OCI-LY1 (cell line): ENCODE measurements around the gene TMEM175.
A peak's percentile ranks its signal among the peaks of the same experiment; 100 is the strongest.

Experiments used
- H2AFZ ChIP-seq: fragments of 200-600 bp; sonication (generic), shearing (Covaris generic); 2 replicates; pipeline ENCODE4 v1.6.0; 2014; ENCODE audit warnings: antibody characterized with exemption, mild to moderate bottlenecking, low read length
- H3F3A ChIP-seq: fragments of 200-600 bp; sonication (generic), shearing (Covaris generic); 2 replicates; pipeline ENCODE4 v1.6.0; 2014; ENCODE audit warnings: mild to moderate bottlenecking, antibody characterized with exemption, low read length, moderate library complexity; ENCODE audit not compliant: insufficient read depth
- H3K27ac ChIP-seq: fragments of 200-600 bp; sonication (generic); 2 replicates; pipeline ENCODE4 v1.5.1; 2014; ENCODE audit warnings: low read length, mixed run types, mild to moderate bottlenecking, low read depth; ENCODE audit not compliant: poor library complexity, severe bottlenecking
- H3K27me3 ChIP-seq: fragments of 200-600 bp; sonication (generic); 2 replicates; pipeline ENCODE4 v1.6.0; 2014; ENCODE audit warnings: antibody characterized with exemption, mild to moderate bottlenecking, low read length, moderate library complexity; ENCODE audit not compliant: insufficient read depth
- H3K36me3 ChIP-seq: fragments of 200-600 bp; sonication (generic); 2 replicates; pipeline ENCODE4 v1.6.1; 2014; ENCODE audit warnings: mild to moderate bottlenecking, antibody characterized with exemption, low read length, moderate library complexity, mixed read lengths; ENCODE audit not compliant: insufficient read depth
- H3K4me1 ChIP-seq: fragments of 200-600 bp; sonication (generic); 2 replicates; pipeline ENCODE4 v1.5.1; 2014; ENCODE audit warnings: mild to moderate bottlenecking, low read length, moderate library complexity; ENCODE audit not compliant: insufficient read depth, severe bottlenecking
- H3K4me2 ChIP-seq: fragments of 200-600 bp; sonication (generic), shearing (Covaris generic); 2 replicates; pipeline ENCODE4 v1.6.1; 2014; ENCODE audit warnings: low read length
- H3K4me3 ChIP-seq: fragments of 200-600 bp; sonication (generic); 2 replicates; pipeline ENCODE4 v1.5.1; 2014; ENCODE audit warnings: low read length, low read depth, mild to moderate bottlenecking, mixed read lengths; ENCODE audit not compliant: poor library complexity, severe bottlenecking
- H3K79me2 ChIP-seq: fragments of 200-600 bp; shearing (Covaris generic); 2 replicates; pipeline ENCODE4 v1.6.1; 2016; ENCODE audit warnings: mixed run types, low read length, mixed read lengths; ENCODE audit not compliant: insufficient read depth
- H3K9ac ChIP-seq: fragments of 200-600 bp; sonication (generic), shearing (Covaris generic); 2 replicates; pipeline ENCODE4 v1.6.1; 2014; ENCODE audit warnings: mild to moderate bottlenecking, low read length, mixed read lengths
- H3K9me2 ChIP-seq: fragments of 200-600 bp; sonication (generic), shearing (Covaris generic); 2 replicates; pipeline ENCODE4 v1.6.1; 2014; ENCODE audit warnings: low read depth, mild to moderate bottlenecking, low read length, mixed read lengths
- H3K9me3 ChIP-seq: fragments of 200-600 bp; shearing (Covaris generic); 2 replicates; pipeline ENCODE4 v1.6.1; 2014; ENCODE audit warnings: low read length, mixed read lengths
- H4K20me1 ChIP-seq: fragments of 200-600 bp; sonication (generic), shearing (Covaris generic); 2 replicates; pipeline ENCODE4 v1.6.0; 2016; ENCODE audit warnings: mild to moderate bottlenecking, low read length; ENCODE audit not compliant: insufficient read depth
- CTCF ChIP-seq: fragments of 200-600 bp; sonication (generic), shearing (Covaris generic); IDR thresholded peaks from 2 replicates; pipeline ENCODE4 v1.5.1; 2017; ENCODE audit warnings: mild to moderate bottlenecking, antibody characterized with exemption, low read length, moderate library complexity, mixed read lengths
- EZH2 ChIP-seq: fragments of 200-600 bp; sonication (generic), shearing (Covaris generic); IDR thresholded peaks from 2 replicates; pipeline ENCODE4 v1.8.0; 2017; ENCODE audit warnings: borderline replicate concordance, mixed run types, mild to moderate bottlenecking, antibody characterized with exemption, low read length, moderate library complexity, mixed read lengths

TMEM175 gene

GRCh38 chr4:931960-932712, at the start of gene TMEM175, which contains the start of gene GAK:
TSS of gene TMEM175 (plus strand) at chr4:932460. CDS start at chr4:947740, 15,280 bp downstream.
TSS of gene GAK (minus strand) at chr4:932316. CDS start at chr4:932187, 129 bp downstream.
- peak within 1 kb of the TSS; percentile 86 for H3K4me3 ChIP-seq
- H3K4me1 ChIP-seq, result peaks cover 28% of the 10 kb centered on the region
- no peaks in the 10 kb centered on the region for H4K20me1 ChIP-seq
- no peak for TF ChIP-seq EZH2
- TF ChIP-seq CTCF, result no peak
- peak within 1 kb of the TSS; percentile 84 for H3K9ac ChIP-seq
- no peaks in the 10 kb centered on the region for H3K9me2 ChIP-seq
- peak within 1 kb of the TSS; percentile 88 for H3K4me2 ChIP-seq
- H3K9me3 ChIP-seq, result no peaks in the 10 kb centered on the region
- H3K27ac ChIP-seq, result no peak within 1 kb of the TSS
- H3K27me3 ChIP-seq, result no peaks in the 10 kb centered on the region
- H3K79me2 ChIP-seq, result peaks cover 17% of the 10 kb centered on the region; the same call in 1 of the 2 replicates
- H3F3A ChIP-seq, result no peaks in the 10 kb centered on the region
- H3K36me3 ChIP-seq, result no peaks in the 10 kb centered on the region
- H2AFZ ChIP-seq, result no peak within 1 kb of the TSS

- Histone ChIP-seq H4K20me1 (no peaks in the 10 kb centered on the region), H3K36me3 (peaks cover 6% of the 10 kb centered on the region; the same call in 1 of the 2 replicates)
These were observed 49.6 kb upstream of the TMEM175 start for GRCh38 chr4:882646-883045.

GRCh38 chr4:883377-884095, 48.7 kb upstream of the TMEM175 start:
- Histone ChIP-seq H3K4me1 (no peaks in the 10 kb centered on the region), H3K27ac (no peak overlapping the region), H4K20me1 (no peaks in the 10 kb centered on the region), H3F3A (no peaks in the 10 kb centered on the region), H3K4me3 (no peak overlapping the region), H3K9ac (no peak overlapping the region), H3K79me2 (no peaks in the 10 kb centered on the region), H3K27me3 (no peaks in the 10 kb centered on the region), H3K4me2 (no peak overlapping the region), H2AFZ (no peak overlapping the region), H3K36me3 (peaks cover 6% of the 10 kb centered on the region; the same call in 1 of the 2 replicates), H3K9me2 (no peaks in the 10 kb centered on the region), H3K9me3 (no peaks in the 10 kb centered on the region)
- no peak for TF ChIP-seq EZH2
- no peak for TF ChIP-seq CTCF

More at GRCh38 chr4:882646-883045, 49.6 kb upstream of the TMEM175 start:
- Histone ChIP-seq H2AFZ (no peak overlapping the region), H3K9ac (no peak overlapping the region), H3K4me2 (no peak overlapping the region), H3K4me3 (no peak overlapping the region), H3K27me3 (no peaks in the 10 kb centered on the region), H3K4me1 (no peaks in the 10 kb centered on the region), H3K27ac (no peak overlapping the region), H3F3A (no peaks in the 10 kb centered on the region), H3K9me3 (no peaks in the 10 kb centered on the region), H3K9me2 (no peaks in the 10 kb centered on the region), H3K79me2 (no peaks in the 10 kb centered on the region)
- TF ChIP-seq EZH2, result no peak
- no peak for TF ChIP-seq CTCF
